GM20000 (cell line): Measurements from ENCODE around the gene SGTA.

ENCODE experiments used
- DNase-seq: peaks from one replicate; pipeline ENCODE4 v3.0.0; 2012; ENCODE audit warnings: low spot score
- TF ChIP-seq, protein P1 (sequence below): IDR thresholded peaks from 2 replicates; pipeline ENCODE4 v1.5.1; 2012; ENCODE audit warnings: mild to moderate bottlenecking, control low read depth; ENCODE audit errors: extremely low read depth, missing control alignments

Gene SGTA

DNA sequence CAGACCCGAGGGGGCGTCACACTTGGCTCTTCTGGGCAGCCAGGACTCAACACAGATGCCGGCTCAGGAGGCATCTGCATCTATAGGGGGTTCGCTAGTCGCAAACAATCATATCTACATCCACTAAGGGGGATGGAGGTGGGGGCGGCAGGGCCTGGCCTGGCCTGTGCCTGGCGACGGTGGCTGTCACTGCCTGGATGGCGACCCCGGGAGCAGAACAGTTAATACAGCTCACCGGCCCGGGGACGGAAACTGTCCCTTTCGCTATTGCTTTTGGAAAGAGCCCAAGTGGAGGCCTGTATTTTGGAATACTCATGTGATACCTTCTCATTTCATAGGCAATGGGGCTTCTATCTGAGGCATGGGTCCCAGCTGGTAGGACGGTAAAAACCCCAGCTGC, 17.7 kb downstream of the SGTA start:
- no peak for DNase-seq
- TF ChIP-seq, protein P1, sequence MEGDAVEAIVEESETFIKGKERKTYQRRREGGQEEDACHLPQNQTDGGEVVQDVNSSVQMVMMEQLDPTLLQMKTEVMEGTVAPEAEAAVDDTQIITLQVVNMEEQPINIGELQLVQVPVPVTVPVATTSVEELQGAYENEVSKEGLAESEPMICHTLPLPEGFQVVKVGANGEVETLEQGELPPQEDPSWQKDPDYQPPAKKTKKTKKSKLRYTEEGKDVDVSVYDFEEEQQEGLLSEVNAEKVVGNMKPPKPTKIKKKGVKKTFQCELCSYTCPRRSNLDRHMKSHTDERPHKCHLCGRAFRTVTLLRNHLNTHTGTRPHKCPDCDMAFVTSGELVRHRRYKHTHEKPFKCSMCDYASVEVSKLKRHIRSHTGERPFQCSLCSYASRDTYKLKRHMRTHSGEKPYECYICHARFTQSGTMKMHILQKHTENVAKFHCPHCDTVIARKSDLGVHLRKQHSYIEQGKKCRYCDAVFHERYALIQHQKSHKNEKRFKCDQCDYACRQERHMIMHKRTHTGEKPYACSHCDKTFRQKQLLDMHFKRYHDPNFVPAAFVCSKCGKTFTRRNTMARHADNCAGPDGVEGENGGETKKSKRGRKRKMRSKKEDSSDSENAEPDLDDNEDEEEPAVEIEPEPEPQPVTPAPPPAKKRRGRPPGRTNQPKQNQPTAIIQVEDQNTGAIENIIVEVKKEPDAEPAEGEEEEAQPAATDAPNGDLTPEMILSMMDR: no peak

DNA sequence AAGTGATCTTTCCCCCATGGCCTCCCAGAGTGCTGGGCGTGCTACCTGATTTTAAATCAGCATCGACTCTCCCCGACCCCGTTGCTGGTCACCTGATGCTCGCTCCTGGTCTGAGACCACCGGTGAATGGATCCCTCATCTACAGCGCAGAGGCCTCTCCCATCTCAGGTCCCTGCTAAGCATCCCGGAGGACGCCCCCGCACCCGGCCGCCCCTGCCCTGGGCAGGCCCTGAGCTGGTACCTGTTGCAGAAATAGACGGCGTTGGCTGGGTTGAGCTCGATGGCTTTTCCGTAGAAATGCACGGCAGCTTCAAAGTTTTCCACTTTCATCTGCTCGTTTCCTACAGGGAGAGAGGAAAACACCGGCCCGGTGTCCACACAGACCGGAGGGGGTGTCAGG, 18.1 kb downstream of the SGTA start:
- TF ChIP-seq, protein P1: no peak
- DNase-seq: no peak

GRCh38 chr19:2763687-2764086, 19.4 kb downstream of the SGTA start:
- DNase-seq: no peak
- TF ChIP-seq, protein P1: no peak

- TF ChIP-seq, protein P1: no peak
- no peak for DNase-seq
These were observed 20.1 kb downstream of the SGTA start for GRCh38 chr19:2762783-2763496.

GRCh38 chr19:2761876-2762782, 20.9 kb downstream of the SGTA start:
- TF ChIP-seq, protein P1: no peak
- DNase-seq: no peak

- TF ChIP-seq, protein P1: no peak
- no peak for DNase-seq
These were observed 21.8 kb downstream of the SGTA start for GRCh38 chr19:2761309-2761677.

- TF ChIP-seq, protein P1: no peak
- DNase-seq: no peak
These were observed 23.1 kb downstream of the SGTA start for GRCh38 chr19:2759965-2760364.
